ENCODE measurements around the gene ZFYVE16. TPM values are rescaled to one million over a fixed set of nuclear protein-coding genes. Genes with fewer than 3 reads are reported as not detected.

Gene ZFYVE16
- polyA plus RNA-seq, 3 donors = 9.4 to 15.8 (median 10.7) TPM

DNA sequence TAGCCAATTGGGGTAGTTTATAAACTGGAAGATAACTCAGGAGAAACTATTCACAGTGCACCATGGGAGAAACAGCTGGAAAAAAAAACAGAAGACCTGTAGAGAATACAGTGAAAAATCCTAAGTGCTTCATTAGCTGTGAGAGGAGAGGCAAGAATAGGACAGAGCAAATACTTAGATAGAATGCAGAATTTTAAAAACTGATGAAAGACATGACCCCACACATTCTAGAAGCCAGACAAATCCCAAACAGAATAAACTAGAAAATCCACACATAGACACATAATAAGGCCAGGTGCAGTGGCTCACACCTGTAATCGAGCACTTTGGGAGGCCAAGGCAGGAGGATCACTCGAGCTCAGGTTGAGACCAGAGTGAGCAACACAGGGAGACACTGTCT lies 72.5 kb downstream of the ZFYVE16 start:
- Histone ChIP-seq H3K4me3 (replicated peaks in 1 of 3; ENCODE audit: low read depth in 2 of 3, low read length in 3 of 3) (no peak overlapping the region), H3K79me2 (ENCODE audit: insufficient read depth, low read length) (no peaks in the 10 kb centered on the region), H3K27me3 (ENCODE audit: control insufficient read depth in 2 of 2, insufficient read depth in 2 of 2, low read length in 2 of 2) (no peaks in the 10 kb centered on the region), H4K20me1 (ENCODE audit: insufficient read depth, low read length) (no peaks in the 10 kb centered on the region), H3K27ac (ENCODE audit: low read depth in 1 of 2, low read length in 2 of 2) (no peak overlapping the region), H3K9ac (ENCODE audit: insufficient read depth, low read length, poor library complexity, severe bottlenecking) (no peak overlapping the region), H3K4me1 (ENCODE audit: control insufficient read depth in 1 of 2, insufficient read depth in 2 of 2, low read length in 2 of 2) (no peaks in the 10 kb centered on the region), H3K9me3 (replicated peaks in 1 of 2; ENCODE audit: control insufficient read depth in 1 of 2, insufficient read depth in 1 of 2, low read length in 2 of 2) (peaks cover 4 to 17% of the 10 kb centered on the region in 2 donors), H3K4me2 (replicated peaks; ENCODE audit: extremely low read depth, low read length, poor library complexity, severe bottlenecking) (no peak overlapping the region), H2AFZ (ENCODE audit: insufficient read depth, low read depth, low read length, poor library complexity, severe bottlenecking) (no peak overlapping the region), H3K36me3 (replicated peaks in 1 of 2; ENCODE audit: control insufficient read depth in 1 of 2, insufficient read depth in 2 of 2, low read length in 2 of 2) (peaks cover 22 to 38% of the 10 kb centered on the region in 2 donors)
- intact Hi-C loops (cut with micrococcal nuclease) = loop anchor here (5.0 to 10.0 kb wide), 3 partner anchors 66 to 194 kb away; no protein-coding TSS in a partner anchor
- peaks cover 6 to 19% (median 13%) of the 10 kb centered on the region in 7 donors for H3K9me3 Mint-ChIP-seq
- WGBS (ENCODE audit: insufficient coverage) = 100% methylated on average over 2 of the region's 2 CpGs
- peak overlapping the region in 1 of 7 donors; percentile 32 for H3K27ac Mint-ChIP-seq
- peaks cover 8% of the 10 kb centered on the region for H3K4me1 Mint-ChIP-seq
- H3K36me3 Mint-ChIP-seq = peaks cover 41 to 49% of the 10 kb centered on the region in 2 donors
- no peaks in the 10 kb centered on the region for H3K27me3 Mint-ChIP-seq (ENCODE audit: low read depth in 3 of 3)
- H3K4me3 Mint-ChIP-seq = no peak overlapping the region
- TF ChIP-seq, protein P1, sequence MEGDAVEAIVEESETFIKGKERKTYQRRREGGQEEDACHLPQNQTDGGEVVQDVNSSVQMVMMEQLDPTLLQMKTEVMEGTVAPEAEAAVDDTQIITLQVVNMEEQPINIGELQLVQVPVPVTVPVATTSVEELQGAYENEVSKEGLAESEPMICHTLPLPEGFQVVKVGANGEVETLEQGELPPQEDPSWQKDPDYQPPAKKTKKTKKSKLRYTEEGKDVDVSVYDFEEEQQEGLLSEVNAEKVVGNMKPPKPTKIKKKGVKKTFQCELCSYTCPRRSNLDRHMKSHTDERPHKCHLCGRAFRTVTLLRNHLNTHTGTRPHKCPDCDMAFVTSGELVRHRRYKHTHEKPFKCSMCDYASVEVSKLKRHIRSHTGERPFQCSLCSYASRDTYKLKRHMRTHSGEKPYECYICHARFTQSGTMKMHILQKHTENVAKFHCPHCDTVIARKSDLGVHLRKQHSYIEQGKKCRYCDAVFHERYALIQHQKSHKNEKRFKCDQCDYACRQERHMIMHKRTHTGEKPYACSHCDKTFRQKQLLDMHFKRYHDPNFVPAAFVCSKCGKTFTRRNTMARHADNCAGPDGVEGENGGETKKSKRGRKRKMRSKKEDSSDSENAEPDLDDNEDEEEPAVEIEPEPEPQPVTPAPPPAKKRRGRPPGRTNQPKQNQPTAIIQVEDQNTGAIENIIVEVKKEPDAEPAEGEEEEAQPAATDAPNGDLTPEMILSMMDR (IDR thresholded peaks at IDR 0.05) = no peak
- no peak for DNase-seq

DNA sequence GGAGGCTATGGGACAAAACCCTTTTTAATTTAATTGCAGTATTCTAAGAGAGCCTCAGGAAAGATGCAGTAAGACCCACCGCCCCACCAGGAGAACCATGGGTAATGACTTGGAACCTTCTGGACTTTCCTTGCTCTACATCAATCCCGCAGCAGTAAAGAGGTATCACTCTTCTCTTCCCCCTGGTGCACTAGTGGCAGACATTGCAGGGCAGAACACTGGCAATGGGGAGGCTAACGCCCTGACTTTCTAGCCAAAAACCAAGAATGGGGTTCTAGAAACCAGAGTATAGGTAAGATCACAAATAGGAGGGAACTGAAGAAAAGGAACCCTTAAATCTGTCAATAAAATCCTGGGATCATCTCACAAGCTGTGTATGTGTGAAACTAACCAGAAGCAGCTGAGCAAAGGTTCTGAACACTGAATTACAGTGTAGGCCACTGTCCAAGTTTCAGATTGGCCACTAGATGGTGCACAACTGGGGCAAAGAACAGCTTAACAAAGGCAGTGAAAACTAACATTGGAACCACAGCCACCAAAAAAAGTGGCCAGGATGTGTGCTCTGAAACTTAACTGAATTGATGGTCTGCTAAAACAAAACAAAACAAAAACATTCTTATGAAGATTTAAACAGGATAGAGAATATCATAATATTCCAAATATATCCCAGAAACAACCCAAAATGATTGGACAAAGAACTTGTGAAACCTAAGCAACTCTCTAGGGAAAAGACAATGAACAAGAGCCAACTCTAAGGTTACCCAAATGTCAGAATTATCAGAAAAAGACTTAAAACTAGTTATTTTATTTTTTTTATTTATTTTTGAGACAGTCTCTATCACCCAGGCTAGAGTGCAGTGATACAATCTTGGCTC lies 73.4 kb downstream of the ZFYVE16 start:
- Mint-ChIP-seq H3K27me3 (ENCODE audit: low read depth in 3 of 3) (no peaks in the 10 kb centered on the region), H3K27ac (peak overlapping the region in 2 of 7 donors; percentile 1 to 44)
- peak; percentile 38 to 62 (median 48) for DNase-seq

More for the DNA sequence above, 73.4 kb downstream of the ZFYVE16 start:
- H3K9me3 ChIP-seq (replicated peaks in 1 of 2; ENCODE audit: control insufficient read depth in 1 of 2, insufficient read depth in 1 of 2, low read length in 2 of 2) = peaks cover 4 to 17% of the 10 kb centered on the region in 2 donors
- no peaks in the 10 kb centered on the region for H3K79me2 ChIP-seq (ENCODE audit: insufficient read depth, low read length)
- no peaks in the 10 kb centered on the region for H3K4me1 ChIP-seq (ENCODE audit: control insufficient read depth in 1 of 2, insufficient read depth in 2 of 2, low read length in 2 of 2)
- H4K20me1 ChIP-seq (ENCODE audit: insufficient read depth, low read length) = no peaks in the 10 kb centered on the region
- Mint-ChIP-seq H3K4me1 (peaks cover 8% of the 10 kb centered on the region), H3K4me3 (no peak overlapping the region), H3K36me3 (peaks cover 33 to 40% of the 10 kb centered on the region in 2 donors), H3K9me3 (peaks cover 6 to 19% (median 13%) of the 10 kb centered on the region in 7 donors)
- H3K4me2 ChIP-seq (replicated peaks; ENCODE audit: extremely low read depth, low read length, poor library complexity, severe bottlenecking) = no peak overlapping the region
- H3K9ac ChIP-seq (ENCODE audit: insufficient read depth, low read length, poor library complexity, severe bottlenecking) = no peak overlapping the region
- H3K36me3 ChIP-seq (replicated peaks in 1 of 2; ENCODE audit: control insufficient read depth in 1 of 2, insufficient read depth in 2 of 2, low read length in 2 of 2) = peaks cover 17 to 29% of the 10 kb centered on the region in 2 donors
- peak overlapping the region in 1 of 2 donors; percentile 27 for H3K27ac ChIP-seq (ENCODE audit: low read depth in 1 of 2, low read length in 2 of 2)
- H3K27me3 ChIP-seq (ENCODE audit: control insufficient read depth in 2 of 2, insufficient read depth in 2 of 2, low read length in 2 of 2) = no peaks in the 10 kb centered on the region
- no peak overlapping the region for H3K4me3 ChIP-seq (replicated peaks in 1 of 3; ENCODE audit: low read depth in 2 of 3, low read length in 3 of 3)
- no peak overlapping the region for H2AFZ ChIP-seq (ENCODE audit: insufficient read depth, low read depth, low read length, poor library complexity, severe bottlenecking)
- 100% methylated on average over 1 of the region's 3 CpGs for WGBS (ENCODE audit: insufficient coverage)
- TF ChIP-seq, protein P1 (IDR thresholded peaks at IDR 0.05) = peak; percentile 79
- intact Hi-C loops (cut with micrococcal nuclease) = loop anchor here (5.0 to 10.0 kb wide), 3 partner anchors 66 to 194 kb away; no protein-coding TSS in a partner anchor

Data from CD14-positive monocyte (primary cell).